GM18907 (cell line): ENCODE results near the gene GM2A.
A peak's percentile ranks its signal among the peaks of the same experiment; 100 is the strongest.

Experiments
- ATAC-seq: cut with Tn5 transposase; IDR thresholded peaks from one replicate; pipeline ENCODE4 v1.9.1; 2021; ENCODE audit warnings: mild to moderate bottlenecking, moderate library complexity; ENCODE audit not compliant: unreplicated experiment

Gene GM2A

DNA sequence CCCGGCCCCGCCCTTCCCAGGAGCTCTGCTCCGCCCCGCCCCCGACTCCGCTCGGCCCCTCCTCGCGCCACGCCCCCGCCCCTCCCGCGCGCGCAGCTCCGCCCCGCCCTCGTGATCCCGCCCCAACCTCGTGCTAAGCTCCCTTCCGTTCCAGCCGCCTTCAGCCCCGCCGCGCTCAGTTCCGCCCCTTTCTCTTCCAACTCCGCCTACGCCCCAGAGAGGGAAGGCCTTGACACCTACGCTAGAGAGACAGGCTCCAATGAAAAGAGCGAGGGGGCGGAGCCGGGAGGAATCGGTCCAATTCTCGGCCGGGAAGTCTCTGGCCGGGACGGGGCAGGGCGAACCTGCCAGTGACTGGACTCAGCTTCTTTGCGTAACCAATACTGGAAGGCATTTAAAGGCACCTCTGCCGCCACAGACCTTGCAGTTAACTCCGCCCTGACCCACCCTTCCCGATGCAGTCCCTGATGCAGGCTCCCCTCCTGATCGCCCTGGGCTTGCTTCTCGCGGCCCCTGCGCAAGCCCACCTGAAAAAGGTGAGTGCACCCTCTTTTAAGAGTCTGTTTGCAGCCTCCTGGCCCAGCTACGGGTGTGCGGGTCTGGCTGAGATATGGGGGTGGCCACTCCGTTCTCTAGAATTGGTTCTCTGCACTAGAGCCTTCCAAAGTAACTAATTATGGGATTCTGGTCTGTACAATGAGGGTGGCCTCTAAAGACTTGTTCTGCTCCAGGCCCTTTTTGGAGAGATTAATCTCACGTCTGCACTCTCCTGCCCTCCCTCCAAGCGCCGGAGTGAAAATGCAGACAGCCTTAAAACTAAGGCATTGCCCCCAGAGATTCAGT lies at the start of gene GM2A:
Gene GM2A (plus strand): TSS at position 424 of the 843 bp plus-strand sequence. CDS start 32 bp downstream, at position 456.
- ATAC-seq, result peak; percentile 88

DNA sequence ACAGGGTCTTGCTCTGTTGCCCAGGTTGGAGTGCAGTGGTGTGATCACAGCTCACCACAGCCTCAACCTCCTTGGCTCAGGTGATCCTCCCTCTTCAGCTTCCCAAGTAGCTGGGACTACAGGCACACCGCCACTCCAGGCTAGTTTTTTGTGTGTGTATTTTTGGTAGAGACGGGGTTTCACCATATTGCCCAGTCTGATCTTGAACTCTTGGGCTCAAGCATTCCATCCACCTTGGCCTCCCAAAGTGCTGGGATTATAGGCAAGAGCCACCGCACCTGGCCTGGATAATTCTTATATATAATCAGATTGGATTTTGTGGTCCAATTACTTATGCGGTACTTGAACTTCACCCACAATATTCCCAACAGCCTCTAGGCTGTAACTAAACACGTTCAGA lies 48.9 kb upstream of the GM2A start:
- no peak for ATAC-seq

DNA sequence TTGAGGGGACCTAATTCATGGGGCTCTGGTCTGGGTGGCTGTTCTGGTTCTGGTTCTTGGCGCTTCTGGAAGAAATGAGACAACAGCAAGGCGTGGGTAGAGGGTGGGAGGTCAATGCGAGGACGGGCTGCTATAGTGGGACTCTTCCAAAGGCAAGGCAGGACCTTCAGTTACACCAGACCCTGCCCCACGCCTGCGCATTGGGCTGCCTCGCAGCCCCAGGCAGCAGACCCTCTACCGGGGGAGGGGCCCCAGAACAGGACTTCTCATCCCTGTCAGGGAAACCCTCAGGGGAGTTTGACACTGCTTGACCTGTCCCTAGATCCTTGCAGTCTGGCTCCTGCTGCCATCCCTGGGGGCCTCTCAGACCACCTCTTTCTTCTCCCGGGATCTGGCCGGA lies 47.6 kb upstream of the GM2A start:
- ATAC-seq, result no peak

DNA sequence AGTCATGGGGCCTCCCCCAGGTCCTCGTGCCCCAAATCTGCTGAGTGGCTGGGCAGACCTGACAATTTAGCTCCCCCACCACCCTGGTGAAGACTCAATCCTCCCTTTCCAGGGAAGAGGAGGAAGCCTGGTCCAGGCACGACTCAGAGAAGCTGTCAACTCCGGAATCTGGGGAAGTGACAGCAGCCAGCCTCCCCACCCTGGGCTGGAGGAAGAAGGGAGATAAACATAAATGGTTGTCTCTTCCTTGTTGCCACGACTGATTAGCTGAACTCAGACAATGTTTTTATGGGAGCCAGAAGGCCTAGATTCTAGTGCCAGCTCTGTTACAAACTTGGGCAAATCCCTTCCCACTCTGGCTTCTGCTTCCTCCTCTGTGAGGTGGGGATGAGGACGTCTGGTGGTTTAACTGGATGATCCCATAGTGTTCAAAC lies 44.5 kb upstream of the GM2A start:
- ATAC-seq, result no peak

DNA sequence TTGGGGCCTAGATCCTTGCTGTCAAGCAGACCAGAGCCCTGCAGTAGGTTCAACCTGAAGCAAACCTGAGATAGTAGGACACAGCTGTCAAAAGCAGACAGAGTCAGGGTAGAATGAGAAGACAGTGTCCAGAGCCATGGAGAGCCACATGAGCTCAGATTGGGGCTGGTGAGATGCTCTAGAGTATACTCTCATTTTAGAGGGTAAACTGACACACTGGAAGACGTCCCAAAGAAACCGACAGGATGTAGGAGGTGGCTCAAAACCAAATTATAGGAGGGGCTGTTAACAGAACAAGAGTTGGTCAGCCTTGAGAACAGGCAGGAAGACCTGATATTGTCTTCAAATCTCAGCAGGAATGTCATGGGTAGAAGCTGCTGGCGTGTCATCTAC lies 40.6 kb upstream of the GM2A start:
- ATAC-seq, result peak; percentile 2

DNA sequence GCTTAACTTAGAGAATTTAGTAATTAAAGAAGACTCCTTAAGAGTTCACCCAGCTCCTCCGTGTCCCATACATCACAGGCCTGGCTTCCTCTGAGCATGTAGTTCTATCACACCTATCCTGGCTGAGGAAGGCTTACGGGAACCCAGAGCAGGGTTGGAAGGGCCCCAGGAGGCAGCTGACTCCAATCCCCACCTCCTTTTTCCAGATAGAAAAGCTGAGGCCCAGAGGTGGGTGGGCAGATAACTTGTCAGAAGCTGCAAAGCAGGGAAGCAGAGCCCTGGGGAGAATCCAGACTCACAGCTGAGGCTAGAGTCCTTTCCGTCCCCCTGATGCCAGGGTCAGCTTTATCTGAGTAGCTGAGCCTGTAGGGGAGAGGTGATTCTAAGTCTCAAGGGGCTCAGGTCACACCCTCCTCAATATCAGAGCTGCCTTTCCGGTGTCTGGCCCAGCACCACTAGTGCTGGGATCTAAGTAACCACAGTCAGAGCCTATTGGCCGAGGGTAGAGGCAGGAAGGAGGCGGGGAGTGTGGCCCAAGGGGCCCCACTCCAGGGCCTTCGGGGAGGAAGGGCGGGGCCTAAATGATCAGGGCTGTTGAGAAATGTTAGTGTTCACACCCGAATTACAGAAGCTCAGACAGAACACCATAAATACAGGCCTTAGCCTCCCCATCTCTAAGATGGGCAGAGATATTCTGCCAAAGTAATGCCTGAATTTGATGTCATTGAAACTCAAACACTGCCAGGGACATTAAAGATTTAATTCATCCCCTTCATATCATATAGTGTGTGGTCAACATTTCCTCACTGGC lies 39.0 kb upstream of the GM2A start:
- peak; percentile 82 for ATAC-seq

DNA sequence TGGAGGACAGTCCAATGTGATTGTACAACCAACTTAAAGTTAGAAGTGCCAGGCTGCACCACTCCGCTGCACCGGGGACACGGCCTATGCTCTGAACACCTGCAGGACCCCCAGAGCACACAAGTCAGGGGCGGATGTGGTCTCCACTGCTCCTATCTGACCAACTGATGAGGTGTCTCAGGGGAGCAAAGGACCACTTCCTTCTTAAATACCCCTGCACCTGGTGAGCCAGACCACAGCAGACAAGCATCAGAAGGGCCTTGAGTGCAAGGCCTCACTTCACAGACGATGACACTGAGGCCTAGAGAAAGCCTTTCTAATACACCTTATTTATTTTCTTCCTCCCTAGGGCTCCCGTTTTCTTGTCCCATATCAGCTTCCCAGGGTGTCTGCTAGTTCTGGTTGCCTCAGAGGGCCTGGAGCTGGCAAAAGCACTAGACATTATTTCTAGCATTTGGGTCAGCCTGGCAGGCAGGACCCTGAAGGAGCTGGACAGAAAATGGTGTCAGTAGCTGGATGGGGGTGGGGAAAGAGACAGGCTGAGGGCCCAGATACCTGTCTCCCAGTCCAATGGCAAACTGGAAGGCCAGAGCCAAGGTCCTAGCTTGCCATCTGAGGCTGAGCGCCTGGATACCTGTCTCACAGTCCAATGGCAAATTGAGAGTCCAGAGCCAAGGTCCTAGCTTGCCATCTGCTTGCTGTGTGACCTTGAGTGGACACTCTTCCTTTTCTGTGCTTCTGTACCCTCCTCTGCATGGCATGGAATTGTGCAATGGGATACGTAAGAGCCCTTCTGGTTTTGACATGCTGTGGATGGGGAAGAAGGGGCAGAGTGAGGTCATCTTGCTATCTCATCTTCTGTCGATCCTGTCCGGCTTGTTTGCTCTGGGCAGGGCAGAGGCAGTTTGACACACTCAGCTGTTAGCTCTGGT lies 38.1 kb upstream of the GM2A start:
- peak; percentile 73 for ATAC-seq

DNA sequence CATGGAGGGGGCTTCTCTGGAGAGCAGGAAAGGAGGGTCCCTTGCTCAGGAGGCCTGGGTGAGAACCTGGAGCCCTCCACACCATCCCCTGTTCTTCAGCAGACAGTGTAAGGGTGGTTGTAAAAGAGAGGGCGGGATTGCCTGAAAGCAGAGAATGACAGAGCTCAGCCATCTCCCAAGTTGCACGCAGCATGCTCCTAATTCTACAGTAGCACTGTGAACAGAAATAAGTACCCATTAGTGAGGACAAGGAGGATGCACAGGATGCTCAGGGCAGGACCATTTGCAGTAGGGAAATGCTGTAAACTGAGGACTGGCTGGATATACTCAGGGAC lies 37.5 kb upstream of the GM2A start:
- no peak for ATAC-seq

DNA sequence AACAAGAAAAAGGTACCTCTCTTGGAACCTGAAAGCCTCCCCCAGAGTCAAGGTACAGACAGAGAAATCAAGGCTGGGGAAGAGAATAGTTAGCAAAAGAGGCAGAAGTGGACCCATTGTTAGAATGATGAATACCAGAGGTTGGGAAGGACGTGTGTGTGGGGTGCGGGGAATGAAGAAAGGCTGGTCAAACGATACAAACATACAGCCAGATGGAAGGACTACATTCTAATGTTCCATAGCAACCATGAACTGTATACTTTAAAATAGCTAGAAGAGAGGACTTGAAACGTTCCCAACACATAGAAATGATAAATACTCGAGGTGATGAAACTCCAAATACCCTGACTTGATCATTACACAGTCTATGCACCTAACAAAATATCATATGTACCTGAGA lies 36.2 kb upstream of the GM2A start:
- no peak for ATAC-seq

DNA sequence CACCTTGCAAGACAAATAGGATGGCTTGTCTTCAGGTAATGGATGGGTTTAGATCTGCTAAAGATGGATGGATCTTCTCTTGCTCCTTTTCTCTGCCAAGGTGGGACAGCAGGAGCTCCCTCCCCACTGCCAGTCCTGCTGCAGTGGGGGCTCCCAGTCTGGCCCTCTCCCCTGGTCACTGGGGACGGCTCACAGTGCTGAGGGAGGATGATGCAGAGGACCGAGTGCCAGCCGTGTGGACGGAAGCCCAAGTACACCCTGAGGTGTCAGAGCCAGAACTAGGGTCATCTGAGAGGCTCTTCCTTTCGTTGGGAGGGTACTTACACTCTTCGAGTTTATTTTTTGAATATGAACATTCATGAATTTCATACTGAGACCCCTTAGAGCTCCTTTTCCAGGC lies 34.8 kb upstream of the GM2A start:
- ATAC-seq, result no peak

DNA sequence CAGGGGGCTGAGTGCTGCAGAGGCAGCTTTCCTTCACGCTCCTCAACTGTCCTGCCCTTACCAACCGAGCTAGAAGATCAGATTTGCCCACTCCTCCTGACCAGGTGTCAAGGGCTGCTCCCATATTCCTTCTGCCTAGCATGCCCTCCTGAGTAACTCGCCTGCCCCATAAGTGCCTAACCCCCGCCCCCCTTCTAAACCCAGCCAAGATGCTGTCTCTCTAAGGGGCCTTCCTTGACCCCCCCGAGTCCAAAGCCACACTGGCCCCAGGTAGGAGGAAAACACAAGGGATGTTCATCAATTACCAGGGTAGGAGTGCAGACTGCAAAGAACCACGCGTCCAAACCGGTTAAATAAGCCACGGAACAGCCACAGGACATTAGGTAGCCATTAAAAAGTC lies 33.8 kb upstream of the GM2A start:
- ATAC-seq, result no peak

DNA sequence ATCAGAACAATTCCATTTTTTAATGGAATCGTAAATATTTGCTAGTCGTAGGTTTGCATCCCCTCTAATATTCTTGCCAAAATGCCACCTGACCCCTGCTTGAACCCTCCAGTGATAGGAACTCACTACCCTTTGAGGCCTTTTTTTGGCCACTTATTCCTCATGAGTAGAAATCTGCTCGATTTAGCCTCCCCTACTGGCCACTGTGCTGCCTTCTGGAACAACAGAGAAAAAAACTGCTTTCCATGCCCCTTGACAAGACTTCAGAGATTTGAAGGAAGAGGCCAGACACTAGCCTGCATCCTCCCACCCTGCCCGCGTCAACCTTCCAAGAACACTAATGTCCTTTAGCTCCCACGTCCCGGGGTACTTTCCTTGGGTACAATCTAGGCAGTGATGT lies 33.2 kb upstream of the GM2A start:
- ATAC-seq, result no peak

DNA sequence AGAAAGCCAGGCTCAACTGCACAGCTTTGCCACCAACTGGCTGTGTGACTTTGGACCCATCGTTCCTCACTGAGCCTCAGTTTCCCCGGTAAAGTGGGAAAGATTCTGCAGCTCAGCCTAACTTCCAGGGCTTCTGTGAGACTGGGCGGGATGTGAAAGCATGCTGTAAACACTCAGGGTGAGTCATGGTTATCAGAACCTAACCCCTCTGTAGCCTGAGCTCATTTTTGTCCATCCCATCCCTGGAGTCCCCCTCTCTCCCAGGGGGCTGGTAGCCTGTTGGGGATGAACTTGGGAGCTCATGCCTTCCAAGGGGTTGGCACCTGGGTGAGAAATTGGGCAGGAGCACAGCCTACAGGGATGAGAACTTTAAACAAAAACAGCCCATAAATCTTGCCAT lies 31.4 kb upstream of the GM2A start:
- no peak for ATAC-seq

DNA sequence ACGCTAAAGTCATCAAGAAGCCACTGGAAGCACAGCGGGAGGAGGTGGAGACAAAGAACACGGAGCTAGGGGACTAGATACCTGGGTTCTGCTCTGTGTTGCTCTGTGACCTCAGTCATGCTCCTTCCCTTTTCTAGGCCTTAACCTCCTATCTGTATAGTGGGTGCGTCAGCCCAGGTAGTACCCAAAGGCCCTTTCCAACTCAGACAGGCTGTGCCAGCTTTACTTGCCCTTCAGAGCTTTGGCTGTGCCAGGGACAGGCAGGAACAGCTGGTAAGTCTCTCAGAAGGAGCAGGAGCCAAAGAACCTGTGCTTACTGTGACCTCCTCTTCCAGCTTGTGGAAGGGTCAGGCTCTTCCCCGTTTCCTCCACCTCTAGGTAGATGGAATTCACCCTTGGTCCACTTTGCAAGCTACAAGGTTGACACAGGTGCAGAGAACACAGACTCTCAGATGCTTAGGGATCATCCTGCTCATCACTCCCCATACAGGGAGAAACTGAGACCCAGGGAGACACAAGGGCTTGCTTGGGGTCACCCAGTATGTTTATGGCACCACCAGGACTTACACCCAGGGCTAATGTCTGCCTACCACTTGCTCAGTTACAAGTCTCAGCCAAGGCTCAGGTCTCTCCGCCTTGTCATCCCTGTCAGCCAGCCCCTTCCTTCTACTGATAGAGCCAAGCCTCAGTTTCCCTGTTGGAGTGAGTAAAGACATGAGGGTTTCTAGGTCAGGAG lies 30.8 kb upstream of the GM2A start:
- no peak for ATAC-seq

DNA sequence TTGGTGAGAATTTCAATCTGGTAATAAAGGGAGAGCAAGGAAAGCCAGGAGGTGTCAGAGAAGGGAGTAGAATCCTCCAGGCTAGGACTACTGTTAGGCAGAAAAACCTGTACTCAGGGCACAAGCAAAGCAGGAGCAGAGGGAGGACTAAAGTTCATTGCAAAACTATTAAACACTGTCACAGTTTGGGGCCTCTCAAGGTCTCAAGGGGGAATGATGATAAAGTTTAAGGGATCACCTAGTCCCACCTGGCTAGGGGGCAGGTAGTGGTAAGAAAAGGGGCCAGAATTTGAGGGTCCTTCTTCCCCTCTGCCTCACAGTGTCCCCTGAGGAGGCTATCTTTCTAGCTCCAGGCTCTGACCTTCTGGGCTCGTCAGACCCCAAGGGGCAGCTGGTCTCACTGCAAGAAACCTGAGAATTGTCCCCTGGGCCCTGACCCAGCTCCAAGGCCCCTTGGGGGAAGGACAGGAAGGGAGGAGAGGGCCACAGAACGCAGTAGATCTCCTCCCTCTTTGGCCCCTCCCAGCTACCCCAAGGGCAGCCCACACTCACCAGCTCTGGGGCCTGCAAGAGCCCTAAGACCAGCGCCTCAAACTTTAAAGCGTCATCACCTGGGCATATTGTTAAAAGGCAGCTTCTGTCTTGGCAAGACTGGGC lies 30.1 kb upstream of the GM2A start:
- ATAC-seq, result peak; percentile 70

DNA sequence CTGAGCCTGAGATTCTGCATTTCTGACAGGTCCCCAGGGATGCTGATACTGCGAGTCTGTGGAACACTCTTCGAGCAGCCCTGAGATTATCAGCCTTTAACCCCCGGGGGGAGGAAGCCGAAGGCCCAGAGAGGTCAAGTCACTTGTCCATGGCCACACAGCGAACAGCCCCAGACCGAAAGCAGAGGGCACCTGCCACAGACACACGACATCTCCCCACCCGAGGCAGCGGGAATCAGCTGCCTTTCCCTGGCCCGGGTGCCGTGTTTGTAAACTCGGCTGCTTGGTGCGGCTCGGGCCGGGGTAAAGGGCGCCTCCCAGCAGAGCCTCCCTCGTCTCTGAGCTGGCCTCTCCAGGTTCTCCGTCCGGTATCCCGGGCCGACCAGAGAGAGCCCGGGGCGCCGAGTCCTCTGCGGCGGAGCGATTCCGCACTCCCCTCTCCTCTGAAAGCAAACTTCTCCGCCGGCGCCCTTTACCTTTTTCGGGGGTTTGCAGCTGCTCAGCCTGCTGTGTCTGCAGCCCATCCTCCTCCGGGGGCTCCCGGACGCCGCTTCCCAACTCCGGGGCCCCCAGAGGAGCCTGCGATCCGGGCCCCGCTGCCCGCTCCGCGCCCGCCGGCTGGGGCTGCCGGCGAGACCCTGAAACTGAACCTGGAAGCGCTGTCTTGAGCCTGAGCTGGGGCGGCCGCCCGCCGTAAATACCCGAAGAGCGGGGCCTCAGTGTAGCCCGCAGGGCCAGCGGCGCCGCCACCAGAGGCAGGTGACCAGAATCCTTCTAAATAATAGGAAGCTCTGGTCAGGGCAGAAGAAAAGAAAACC lies 29.3 kb upstream of the GM2A start, which contains the start of gene CCDC69:
Gene CCDC69 (minus strand): TSS at position 646 of the 818 bp plus-strand sequence. CDS start 122 bp downstream, at position 524.
- peak; percentile 75 for ATAC-seq

DNA sequence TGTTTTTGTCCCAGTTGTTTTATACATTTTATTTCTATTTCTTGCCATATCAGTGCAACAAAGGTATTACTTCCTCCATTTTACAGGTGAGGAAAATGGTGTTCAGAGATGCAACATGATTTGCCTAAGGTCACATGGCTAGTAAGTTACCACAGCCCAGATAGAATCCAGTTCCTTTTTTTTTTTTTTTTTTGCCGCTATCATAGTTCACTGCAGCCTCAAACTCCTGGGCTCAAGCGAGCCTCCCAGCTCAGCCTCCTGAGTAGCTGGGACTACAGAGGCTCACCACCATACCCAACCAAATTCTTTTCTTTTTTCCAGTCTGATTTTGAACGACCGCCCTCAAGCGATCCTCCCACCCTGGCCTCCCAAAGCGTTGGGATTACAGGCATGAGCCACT lies 28.6 kb upstream of the GM2A start:
- no peak for ATAC-seq

DNA sequence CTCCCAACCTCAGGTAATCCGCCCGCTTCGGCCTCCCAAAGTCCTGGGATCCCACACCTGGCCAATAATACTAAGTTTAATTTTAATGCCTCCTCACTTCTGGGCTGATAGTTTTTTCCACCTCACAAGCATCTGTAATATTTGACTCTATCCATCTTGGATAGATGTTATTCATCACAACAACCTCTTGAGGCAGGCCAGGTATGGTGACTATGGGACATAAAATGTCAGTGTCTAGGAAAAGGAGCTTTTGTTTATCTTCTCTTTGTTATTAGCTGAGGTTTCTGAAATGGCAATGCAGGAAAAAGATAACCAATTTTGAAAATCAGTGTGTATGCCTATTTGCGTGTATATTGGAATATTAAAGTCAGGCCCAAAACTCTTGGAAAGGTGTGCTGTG lies 27.9 kb upstream of the GM2A start:
- no peak for ATAC-seq

DNA sequence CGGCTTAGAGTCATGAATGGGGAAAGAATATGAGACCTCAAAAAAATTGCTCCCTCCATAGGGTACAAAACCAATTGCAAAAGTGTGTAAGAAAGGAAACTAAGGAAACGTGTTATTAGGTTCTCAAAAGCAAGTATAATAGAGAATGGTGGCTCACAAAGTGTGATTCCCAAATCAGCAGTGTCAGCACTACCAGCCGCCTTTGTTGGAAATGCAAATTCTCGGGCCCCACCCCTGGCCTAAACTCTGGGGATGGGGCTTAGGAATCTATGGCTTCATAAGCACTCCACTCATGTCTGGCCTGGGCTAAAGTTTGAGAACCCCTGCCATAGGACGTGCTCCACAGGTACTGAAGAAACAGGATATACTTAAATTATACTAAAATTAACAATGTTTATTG lies 27.5 kb upstream of the GM2A start:
- no peak for ATAC-seq
